ENCODE measurements around the gene LTF. TPM values are rescaled to one million over a fixed set of nuclear protein-coding genes. Genes with fewer than 3 reads are reported as not detected.

The LTF gene
- total RNA-seq, 2 donors from 2014 or later = 0.53 to 1.0 TPM

DNA sequence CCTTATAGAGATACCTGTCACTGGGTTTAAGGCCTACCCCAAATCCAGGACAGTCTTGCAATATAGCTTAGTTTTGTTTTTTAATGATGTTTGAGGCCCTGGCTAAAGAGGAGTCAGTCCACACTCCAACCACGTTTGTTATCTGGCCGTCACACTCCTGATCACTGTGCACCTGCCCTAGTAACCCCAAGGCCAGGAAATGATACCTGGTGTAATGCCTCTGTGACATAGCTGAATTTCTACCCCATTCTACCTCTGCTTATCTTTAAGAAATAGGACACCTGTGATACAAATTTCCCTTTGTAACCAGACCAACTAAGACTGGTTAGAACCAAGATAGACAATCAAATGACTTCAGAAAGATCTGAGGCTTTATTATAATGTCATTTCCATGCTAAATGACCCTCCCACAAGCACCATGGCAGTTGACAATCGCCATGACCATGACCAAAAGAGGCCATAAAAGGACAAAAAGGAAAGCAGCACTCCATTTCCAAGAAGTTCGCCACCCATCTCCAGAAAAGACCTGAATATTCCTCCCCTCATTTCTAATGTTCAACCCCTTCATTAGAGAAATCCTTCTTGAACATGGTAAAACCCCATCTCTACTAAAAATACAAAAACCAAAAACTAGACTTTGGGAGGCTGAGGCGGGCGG lies 28.3 kb upstream of the LTF start:
- ATAC-seq = no peak
- intact Hi-C loops (cut with DNase I, micrococcal nuclease) = loop anchor here in 1 of 2 donors (10.0 kb wide), 1 partner anchor 52 kb away; no protein-coding TSS in a partner anchor
- DNase-seq = no peak

DNA sequence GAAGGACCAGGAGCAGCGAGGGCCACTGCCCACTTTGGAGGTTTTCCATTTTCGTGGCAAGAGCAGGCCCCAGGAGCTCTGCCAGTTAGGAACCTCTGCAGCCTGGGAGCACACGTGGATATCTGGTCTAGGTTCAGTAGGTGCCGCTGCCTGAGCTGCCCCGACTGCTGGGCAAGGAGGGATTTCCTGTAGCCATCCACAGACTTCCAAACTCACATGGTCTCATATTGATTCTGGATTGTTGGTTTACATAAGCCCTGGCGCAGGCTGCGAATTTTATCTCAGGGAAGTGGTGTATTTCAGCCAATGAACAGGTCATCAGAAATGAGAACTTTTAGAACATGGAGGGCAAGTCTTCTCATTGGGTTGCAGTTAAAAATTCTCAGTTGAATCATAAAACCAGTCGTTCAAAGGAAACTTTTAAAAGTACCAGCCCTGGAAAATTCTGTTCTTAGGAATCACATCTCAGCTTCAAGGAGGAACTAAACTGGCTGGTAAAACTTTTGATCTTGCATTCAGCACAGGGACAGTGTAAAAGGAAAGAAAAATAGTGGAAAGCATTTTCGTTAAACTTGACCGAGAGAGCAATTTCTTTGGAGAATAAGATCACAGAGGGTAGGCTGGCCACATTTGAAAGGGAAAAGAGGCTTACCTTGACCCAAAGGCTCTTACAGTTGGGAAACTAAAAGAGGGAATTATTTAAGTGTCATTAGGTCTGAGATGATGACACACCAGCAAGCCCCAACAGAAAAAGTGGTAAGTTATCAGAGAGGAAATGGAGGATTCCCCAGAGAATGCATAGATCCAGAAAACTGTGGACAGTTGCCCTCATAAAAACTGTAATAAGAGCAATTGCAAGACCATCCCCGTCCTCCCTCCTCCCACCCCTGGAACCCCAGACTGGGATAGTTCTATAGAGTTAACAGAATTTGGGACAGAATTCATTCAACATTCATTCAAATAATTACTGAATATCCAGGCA lies 26.7 kb upstream of the LTF start:
- intact Hi-C loops (cut with DNase I, micrococcal nuclease) = loop anchor here in 1 of 2 donors (10.0 kb wide), 1 partner anchor 53 kb away; no protein-coding TSS in a partner anchor
- ATAC-seq (no peak), DNase-seq (no peak)

GRCh38 chr3:46490338-46491084 lies 25.8 kb upstream of the LTF start:
- intact Hi-C loops (cut with DNase I, micrococcal nuclease) = loop anchor here in 1 of 2 donors (10.0 kb wide), 1 partner anchor 54 kb away; no protein-coding TSS in a partner anchor
- ATAC-seq (no peak), DNase-seq (no peak)

GRCh38 chr3:46489875-46490274 lies 25.2 kb upstream of the LTF start:
- intact Hi-C loops (cut with DNase I, micrococcal nuclease) = loop anchor here (5.0 to 10.0 kb wide), 3 partner anchors 55 to 137 kb away; no protein-coding TSS in a partner anchor
- ATAC-seq (no peak), DNase-seq (no peak)

DNA sequence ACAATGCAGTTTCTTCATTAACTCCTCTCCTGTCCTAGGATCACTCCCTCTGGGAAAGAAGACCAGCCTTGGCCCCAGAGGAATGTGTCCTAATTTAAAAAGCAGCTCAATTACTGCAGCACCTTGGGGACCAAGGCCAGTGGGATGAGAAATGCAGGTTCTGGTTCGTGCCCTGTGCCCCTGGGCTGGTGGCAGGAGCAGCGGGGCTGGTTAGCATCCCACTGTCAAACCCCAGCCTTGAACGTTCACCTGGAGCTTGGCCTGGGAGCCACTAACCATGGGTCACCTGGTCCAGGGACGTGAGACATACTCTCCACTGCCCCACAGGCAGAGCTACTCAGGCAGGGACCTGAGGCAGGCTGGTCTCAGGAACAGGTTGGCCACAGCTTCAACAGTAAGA lies 24.7 kb upstream of the LTF start:
- intact Hi-C loops (cut with DNase I, micrococcal nuclease) = loop anchor here (5.0 to 10.0 kb wide), 2 partner anchors 65 to 138 kb away; no protein-coding TSS in a partner anchor
- peak in 1 of 2 donors; percentile 9 for DNase-seq
- no peak for ATAC-seq

DNA sequence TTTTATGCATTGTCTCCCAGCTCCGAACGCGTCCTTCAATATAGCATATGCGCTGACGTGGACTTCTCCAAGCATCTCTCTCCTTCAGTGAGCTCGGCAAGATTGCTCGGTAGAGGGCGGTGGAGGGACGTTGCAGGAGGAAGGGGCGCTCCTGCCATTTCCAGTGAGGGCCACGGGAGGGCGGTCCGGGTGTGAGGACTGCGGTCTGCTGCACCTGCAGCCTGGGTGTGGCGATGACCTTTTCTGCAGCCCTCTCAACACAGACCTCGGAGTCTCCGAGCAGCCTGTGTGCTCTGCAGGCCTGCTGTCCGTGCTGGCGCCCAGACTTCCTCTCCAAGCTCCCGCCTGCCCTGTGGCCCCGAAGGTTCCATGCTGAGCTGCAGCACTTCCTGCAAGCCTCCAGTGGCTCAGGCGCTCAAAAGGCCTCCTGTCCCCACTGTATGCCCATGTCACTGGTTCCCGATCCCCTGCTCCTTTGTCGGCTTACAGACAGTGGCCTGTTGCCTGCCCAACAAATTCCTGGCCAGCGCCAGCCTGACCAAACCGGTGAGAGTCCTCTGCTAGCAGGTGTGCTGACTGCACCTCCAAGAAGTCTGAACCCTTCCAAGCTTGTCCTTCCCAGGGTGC lies 24.1 kb upstream of the LTF start:
- ATAC-seq (peak; percentile 95), DNase-seq (peak; percentile 93 to 99)
- intact Hi-C loops (cut with DNase I, micrococcal nuclease) = loop anchor here (5.0 to 10.0 kb wide), 2 partner anchors 66 to 138 kb away; no protein-coding TSS in a partner anchor

- DNase-seq (no peak), ATAC-seq (no peak)
- intact Hi-C loops (cut with DNase I, micrococcal nuclease) = loop anchor here (5.0 to 10.0 kb wide), 2 partner anchors 69 to 142 kb away; no protein-coding TSS in a partner anchor
These were observed 21.1 kb upstream of the LTF start for GRCh38 chr3:46485779-46486175.

DNA sequence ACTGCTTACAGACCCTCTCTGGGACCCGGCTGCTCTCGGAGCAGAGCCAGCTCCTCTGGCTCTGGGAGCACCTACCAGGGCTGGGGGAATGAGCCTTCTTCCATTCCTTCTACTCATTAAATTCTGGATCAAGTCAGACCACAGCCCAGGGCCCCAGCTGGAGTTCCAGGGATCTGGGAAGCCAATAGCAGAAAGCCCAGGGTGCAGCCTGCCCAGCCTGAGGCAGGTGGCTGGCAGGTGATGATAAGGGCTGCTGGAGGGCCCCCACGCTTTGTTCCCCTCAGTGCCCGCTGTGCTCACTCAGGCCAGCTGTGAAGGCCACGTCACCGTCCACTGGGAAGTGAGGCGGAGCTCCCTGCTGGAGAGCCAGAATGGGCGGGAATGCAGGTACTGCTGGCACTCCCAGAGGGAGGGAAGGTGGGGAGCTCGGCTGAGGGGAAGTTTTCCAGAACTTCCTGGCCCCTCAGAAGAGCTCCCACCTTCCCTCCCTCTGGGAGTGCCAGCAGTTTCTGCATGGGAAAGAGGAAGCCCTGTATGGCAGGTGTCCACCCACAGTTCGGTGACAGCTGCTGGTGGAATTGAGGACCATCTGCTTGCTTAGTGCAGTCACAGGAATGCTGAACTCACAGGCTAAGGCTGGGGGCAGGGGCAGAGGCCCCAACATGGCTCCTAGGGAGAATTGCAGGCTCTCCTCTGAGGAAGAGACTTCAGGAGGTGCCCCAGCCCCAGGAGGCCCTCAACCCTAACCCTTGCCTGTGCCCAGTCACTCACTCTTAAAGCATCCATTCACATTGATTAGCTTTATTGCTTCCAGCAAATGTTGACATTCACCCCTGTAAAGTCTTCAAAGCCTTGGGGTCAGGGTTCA lies 20.4 kb upstream of the LTF start:
- peak; percentile 54 to 75 for DNase-seq
- intact Hi-C loops (cut with DNase I, micrococcal nuclease) = loop anchor here (5.0 to 10.0 kb wide), 2 partner anchors 70 to 142 kb away; no protein-coding TSS in a partner anchor

GRCh38 chr3:46484388-46484787 lies 19.7 kb upstream of the LTF start:
- ATAC-seq = no peak
- DNase-seq = no peak
- intact Hi-C loops (cut with DNase I, micrococcal nuclease) = loop anchor here in 1 of 2 donors (10.0 kb wide), 1 partner anchor 70 kb away; no protein-coding TSS in a partner anchor

More for the DNA sequence above, 20.4 kb upstream of the LTF start:
- peak; percentile 68 for ATAC-seq

DNA sequence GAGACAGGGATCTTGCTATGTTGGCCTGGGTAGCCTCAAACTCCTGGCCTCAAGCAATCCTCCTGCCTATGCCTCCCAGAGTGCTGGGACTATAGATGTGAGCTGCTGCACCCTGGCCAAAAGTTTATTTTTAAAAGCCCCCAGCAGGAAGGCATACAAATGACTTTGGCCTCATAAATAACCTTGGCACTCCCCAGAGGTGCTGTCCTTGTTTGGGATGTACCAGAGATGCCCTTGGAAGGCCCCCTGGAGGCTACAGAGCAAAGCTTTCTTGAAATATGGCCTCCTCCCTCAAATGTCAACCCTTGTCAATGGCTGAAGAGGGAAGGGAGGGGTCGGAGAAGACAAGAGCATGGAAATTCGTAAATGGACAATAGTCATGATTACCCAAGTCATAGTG lies 19.1 kb upstream of the LTF start:
- ATAC-seq (no peak), DNase-seq (no peak)
- intact Hi-C loops (cut with DNase I, micrococcal nuclease) = loop anchor here in 1 of 2 donors (10.0 kb wide), 1 partner anchor 71 kb away; no protein-coding TSS in a partner anchor

- DNase-seq (no peak), ATAC-seq (no peak)
- intact Hi-C loops (cut with DNase I, micrococcal nuclease) = loop anchor here in 1 of 2 donors (10.0 kb wide), 1 partner anchor 72 kb away; no protein-coding TSS in a partner anchor
These were observed 18.1 kb upstream of the LTF start for GRCh38 chr3:46482632-46483350.

GRCh38 chr3:46481636-46482035 lies 16.9 kb upstream of the LTF start:
- intact Hi-C loops (cut with DNase I, micrococcal nuclease) = loop anchor here in 1 of 2 donors (10.0 kb wide), 1 partner anchor 73 kb away; no protein-coding TSS in a partner anchor
- no peak for DNase-seq
- no peak for ATAC-seq

DNA sequence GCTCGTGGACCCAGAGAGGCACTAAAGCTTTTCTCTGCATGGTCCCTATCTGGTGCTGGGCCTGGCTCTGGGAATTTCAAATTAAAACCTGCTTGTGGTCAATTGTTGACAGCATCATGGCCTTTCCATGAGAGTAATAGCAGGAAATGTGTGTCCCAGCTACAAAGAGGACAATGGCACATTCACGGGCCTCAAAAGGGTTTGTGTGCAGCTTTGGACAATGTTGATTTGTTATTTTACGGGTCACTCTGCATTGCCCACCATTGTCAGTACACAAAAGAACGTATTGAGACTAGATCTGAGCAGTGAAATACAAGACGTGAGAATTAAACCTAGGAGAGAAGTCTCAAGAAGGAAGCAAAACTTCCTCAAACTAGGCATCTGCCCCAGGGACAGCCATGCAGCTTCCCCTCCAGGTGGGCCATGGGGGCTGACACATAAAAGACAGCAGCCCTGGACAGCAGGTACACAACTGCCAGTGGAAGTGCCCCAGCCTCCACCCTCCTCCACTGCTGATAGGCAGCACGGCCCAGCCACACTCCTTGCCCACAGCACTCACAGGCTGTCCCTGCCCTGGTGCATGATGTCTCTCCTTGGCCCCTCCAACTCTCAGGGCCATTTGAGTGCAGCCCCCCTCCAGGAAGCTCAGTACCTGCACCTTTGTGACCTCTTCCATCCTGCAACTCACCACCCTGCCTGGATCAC lies 15.9 kb upstream of the LTF start:
- DNase-seq (no peak), ATAC-seq (no peak)
- intact Hi-C loops (cut with DNase I, micrococcal nuclease) = loop anchor here in 1 of 2 donors (10.0 kb wide), 1 partner anchor 74 kb away; no protein-coding TSS in a partner anchor

- intact Hi-C loops (cut with DNase I, micrococcal nuclease) = loop anchor here in 1 of 2 donors (10.0 kb wide), 1 partner anchor 75 kb away; no protein-coding TSS in a partner anchor
- DNase-seq = no peak
- ATAC-seq = no peak
These were observed 15.0 kb upstream of the LTF start for GRCh38 chr3:46479696-46480095.

DNA sequence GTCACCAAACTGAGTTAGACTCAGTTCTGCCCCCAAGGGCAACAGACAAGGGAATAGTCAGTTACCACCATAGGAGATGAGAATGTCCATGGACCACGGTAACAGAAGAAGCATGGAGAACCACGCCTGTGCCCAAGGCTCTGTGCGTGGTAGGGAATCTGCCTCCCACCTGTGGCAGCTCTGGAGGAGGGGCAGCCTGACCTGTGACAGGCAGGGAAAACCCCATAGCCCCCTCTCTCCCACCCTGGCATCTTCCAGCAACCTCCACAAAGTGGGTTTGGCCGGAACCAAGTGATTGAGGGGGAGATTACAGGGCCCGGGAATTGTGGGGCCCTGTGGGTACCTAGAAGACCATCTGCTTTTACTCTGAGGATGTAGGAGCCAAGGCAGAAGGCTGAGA lies 14.3 kb upstream of the LTF start:
- intact Hi-C loops (cut with DNase I, micrococcal nuclease) = no loop called here
- ATAC-seq (no peak), DNase-seq (no peak)

GRCh38 chr3:46478341-46478740 lies 13.6 kb upstream of the LTF start:
- ATAC-seq (no peak), DNase-seq (no peak)
- intact Hi-C loops (cut with DNase I, micrococcal nuclease) = no loop called here

Data from left colon (tissue), 2 donors.